WERI-Rb-1 (cell line): ENCODE measurements around the gene LEMD2.

Source experiments
- DNase-seq: peaks from one replicate; pipeline ENCODE4 v3.0.0-alpha.2; 2020
- H3K27ac ChIP-seq: fragments of 250-450 bp; sonication (Bioruptor Pico); 2 replicates; pipeline ENCODE4 v1.5.1; 2020; ENCODE audit warnings: mild to moderate bottlenecking, moderate library complexity
- H3K27me3 ChIP-seq: fragments of 250-450 bp; sonication (Bioruptor Pico); 2 replicates; pipeline ENCODE4 v1.5.1; 2021; ENCODE audit warnings: mild to moderate bottlenecking, low read depth, moderate library complexity; ENCODE audit not compliant: insufficient read depth, severe bottlenecking
- H3K36me3 ChIP-seq: fragments of 250-450 bp; sonication (Bioruptor Pico); 2 replicates; pipeline ENCODE4 v1.5.1; 2020; ENCODE audit warnings: mild to moderate bottlenecking, moderate library complexity
- H3K4me3 ChIP-seq: 2 replicates; pipeline ENCODE4 v1.5.1; 2011; ENCODE audit warnings: low read depth, mild to moderate bottlenecking, control low read depth, low read length
- H3K9me3 ChIP-seq: fragments of 250-450 bp; sonication (Bioruptor Pico); 2 replicates; pipeline ENCODE4 v1.5.1; 2021; ENCODE audit warnings: mild to moderate bottlenecking, moderate library complexity; ENCODE audit not compliant: severe bottlenecking
- CTCF ChIP-seq: IDR thresholded peaks from 2 replicates; pipeline ENCODE4 v1.5.1; 2011; ENCODE audit warnings: low read depth, mild to moderate bottlenecking, control low read depth, inconsistent platforms, low read length

Gene LEMD2

GRCh38 chr6:33782561-33782960, 6.4 kb downstream of the LEMD2 start:
- Histone ChIP-seq H3K4me3 (no peak overlapping the region), H3K36me3 (peaks cover 83% of the 10 kb centered on the region), H3K27ac (no peak overlapping the region), H3K27me3 (no peaks in the 10 kb centered on the region), H3K9me3 (no peaks in the 10 kb centered on the region)
- no peak for DNase-seq
- TF ChIP-seq CTCF = no peak

- Histone ChIP-seq H3K27me3 (no peaks in the 10 kb centered on the region), H3K4me3 (no peak overlapping the region), H3K27ac (peak overlapping the region; percentile 13; the same call in 1 of the 2 replicates), H3K36me3 (peaks cover 86% of the 10 kb centered on the region), H3K9me3 (no peaks in the 10 kb centered on the region)
- TF ChIP-seq CTCF = no peak
- DNase-seq = no peak
These were observed 7.6 kb downstream of the LEMD2 start for GRCh38 chr6:33781131-33781975.

GRCh38 chr6:33779895-33780294, 9.0 kb downstream of the LEMD2 start:
- Histone ChIP-seq H3K9me3 (no peaks in the 10 kb centered on the region), H3K4me3 (no peak overlapping the region), H3K36me3 (peaks cover 88% of the 10 kb centered on the region), H3K27me3 (no peaks in the 10 kb centered on the region), H3K27ac (peak overlapping the region; percentile 20)
- DNase-seq = no peak
- TF ChIP-seq CTCF = no peak

- Histone ChIP-seq H3K27me3 (no peaks in the 10 kb centered on the region), H3K4me3 (no peak overlapping the region), H3K9me3 (no peaks in the 10 kb centered on the region), H3K27ac (peak overlapping the region; percentile 20), H3K36me3 (peaks cover 89% of the 10 kb centered on the region)
- TF ChIP-seq CTCF = peak; percentile 99
- peak; percentile 91 for DNase-seq
These were observed 9.6 kb downstream of the LEMD2 start for GRCh38 chr6:33779290-33779689.

GRCh38 chr6:33778444-33779121, 10.3 kb downstream of the LEMD2 start:
- no peak overlapping the region; the same call in 1 of the 2 replicates for H3K27ac ChIP-seq
- no peaks in the 10 kb centered on the region for H3K27me3 ChIP-seq
- H3K36me3 ChIP-seq = peaks cover 86% of the 10 kb centered on the region
- no peak for TF ChIP-seq CTCF
- no peak overlapping the region for H3K4me3 ChIP-seq
- DNase-seq = no peak
- no peaks in the 10 kb centered on the region for H3K9me3 ChIP-seq
